GM12875 (cell line): ENCODE data around the gene RNASET2.

Experiments
- H3K4me3 ChIP-seq: one replicate; pipeline ENCODE4 v1.5.1; 2011; ENCODE audit warnings: low read depth, low read length, control low read depth
- TF ChIP-seq, protein P1 (sequence below): IDR thresholded peaks from 2 replicates; pipeline ENCODE4 v1.5.1; 2011; ENCODE audit warnings: low read depth, mild to moderate bottlenecking, control low read depth, inconsistent platforms, low read length, moderate library complexity, borderline replicate concordance; ENCODE audit not compliant: insufficient read depth

RNASET2 gene

GRCh38 chr6:166957087-166957804, 896 bp upstream of the RNASET2 start:
- peak overlapping the region; percentile 73 for H3K4me3 ChIP-seq
- TF ChIP-seq, protein P1, sequence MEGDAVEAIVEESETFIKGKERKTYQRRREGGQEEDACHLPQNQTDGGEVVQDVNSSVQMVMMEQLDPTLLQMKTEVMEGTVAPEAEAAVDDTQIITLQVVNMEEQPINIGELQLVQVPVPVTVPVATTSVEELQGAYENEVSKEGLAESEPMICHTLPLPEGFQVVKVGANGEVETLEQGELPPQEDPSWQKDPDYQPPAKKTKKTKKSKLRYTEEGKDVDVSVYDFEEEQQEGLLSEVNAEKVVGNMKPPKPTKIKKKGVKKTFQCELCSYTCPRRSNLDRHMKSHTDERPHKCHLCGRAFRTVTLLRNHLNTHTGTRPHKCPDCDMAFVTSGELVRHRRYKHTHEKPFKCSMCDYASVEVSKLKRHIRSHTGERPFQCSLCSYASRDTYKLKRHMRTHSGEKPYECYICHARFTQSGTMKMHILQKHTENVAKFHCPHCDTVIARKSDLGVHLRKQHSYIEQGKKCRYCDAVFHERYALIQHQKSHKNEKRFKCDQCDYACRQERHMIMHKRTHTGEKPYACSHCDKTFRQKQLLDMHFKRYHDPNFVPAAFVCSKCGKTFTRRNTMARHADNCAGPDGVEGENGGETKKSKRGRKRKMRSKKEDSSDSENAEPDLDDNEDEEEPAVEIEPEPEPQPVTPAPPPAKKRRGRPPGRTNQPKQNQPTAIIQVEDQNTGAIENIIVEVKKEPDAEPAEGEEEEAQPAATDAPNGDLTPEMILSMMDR = no peak

DNA sequence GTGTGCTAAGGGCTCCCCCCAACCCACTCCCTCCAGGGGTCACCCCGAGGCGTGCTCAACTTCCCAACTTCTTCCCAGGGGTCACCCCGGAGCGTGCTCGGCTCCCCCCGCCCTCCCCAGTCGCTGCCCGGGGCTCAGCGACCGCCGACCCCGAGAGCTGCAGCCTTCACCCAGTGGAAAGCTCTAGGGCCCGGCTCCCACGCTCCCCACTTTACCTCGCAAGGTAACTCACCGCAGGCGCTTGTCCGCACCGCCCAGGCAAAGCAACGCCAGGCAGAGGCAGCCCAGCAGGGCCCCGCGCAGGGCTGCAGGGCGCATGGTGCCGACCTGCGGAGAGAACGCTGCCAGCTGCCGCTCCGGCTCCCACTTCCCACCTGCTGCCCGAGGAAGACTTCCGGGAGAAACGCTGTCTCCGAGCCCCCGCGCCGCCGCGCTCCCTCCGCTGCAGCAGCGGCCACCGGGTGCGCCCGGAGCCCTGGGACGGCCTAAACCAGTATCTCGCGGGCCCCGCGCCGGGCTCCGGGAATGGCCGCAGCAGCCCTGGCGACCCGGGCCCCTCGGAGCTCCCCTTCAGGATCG, 396 bp downstream of the RNASET2 start:
- TF ChIP-seq, protein P1 = no peak
- H3K4me3 ChIP-seq = peak overlapping the region; percentile 73

DNA sequence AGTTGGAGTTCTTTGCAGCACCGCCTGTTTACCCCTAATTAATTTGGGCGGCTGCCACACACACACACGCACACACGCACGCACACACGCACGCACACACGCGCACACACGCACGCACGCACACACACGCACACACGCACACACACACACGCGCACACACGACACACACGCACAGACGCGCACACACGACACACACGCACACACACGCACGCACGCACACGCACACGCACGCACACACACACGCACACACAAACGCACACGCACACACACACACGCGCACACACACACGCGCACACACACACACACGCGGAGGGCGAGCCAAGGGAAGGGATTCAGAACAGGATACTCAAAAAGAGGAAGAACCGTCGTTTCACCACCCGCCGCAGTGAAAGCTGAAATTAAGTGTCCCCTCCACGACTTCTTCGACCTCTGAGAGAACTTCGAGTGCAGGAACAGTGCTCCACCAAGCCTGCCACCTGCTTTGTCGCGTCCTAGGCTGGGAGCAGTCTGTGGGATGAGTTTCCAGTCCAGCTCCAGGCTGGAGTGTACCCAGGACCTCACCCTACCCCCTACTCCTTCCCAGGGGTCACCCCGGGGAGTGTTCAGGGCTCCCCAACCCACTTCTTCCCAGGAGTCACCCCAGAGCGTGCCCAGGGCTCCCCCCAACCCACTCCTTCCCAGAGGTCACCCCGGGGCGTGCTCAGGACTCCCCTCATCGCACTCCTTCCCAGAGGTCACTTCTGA, 1.1 kb downstream of the RNASET2 start:
- peak overlapping the region; percentile 73 for H3K4me3 ChIP-seq
- TF ChIP-seq, protein P1 = no peak

DNA sequence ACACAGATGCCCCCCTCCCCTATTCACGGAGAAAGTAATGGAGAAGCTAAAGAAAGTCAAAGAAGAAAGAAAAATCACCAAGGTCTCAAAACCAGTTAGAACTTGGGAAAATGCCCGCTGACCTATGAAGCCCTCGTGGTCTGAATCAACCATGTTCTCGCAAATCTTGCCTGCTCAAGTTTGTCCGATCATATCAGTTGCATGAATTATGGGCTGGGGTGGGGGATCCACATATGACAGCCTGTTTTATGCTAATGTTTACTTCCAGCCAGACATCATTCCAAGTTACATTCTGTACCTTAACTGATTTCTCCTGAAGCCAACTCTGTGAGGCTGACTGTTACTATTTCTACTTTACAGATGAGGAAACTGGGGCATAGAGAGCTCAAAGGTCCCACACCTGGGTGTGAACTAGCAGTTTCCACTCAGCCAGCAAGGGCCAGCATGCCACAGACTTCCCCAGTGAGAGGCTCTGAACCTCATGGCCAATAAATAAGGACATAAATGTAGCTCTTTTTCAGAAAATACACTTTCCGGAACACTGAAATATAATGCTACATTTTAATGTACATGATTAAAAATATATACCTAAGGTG, 2.1 kb downstream of the RNASET2 start:
- TF ChIP-seq, protein P1 = no peak
- H3K4me3 ChIP-seq = no peak overlapping the region

DNA sequence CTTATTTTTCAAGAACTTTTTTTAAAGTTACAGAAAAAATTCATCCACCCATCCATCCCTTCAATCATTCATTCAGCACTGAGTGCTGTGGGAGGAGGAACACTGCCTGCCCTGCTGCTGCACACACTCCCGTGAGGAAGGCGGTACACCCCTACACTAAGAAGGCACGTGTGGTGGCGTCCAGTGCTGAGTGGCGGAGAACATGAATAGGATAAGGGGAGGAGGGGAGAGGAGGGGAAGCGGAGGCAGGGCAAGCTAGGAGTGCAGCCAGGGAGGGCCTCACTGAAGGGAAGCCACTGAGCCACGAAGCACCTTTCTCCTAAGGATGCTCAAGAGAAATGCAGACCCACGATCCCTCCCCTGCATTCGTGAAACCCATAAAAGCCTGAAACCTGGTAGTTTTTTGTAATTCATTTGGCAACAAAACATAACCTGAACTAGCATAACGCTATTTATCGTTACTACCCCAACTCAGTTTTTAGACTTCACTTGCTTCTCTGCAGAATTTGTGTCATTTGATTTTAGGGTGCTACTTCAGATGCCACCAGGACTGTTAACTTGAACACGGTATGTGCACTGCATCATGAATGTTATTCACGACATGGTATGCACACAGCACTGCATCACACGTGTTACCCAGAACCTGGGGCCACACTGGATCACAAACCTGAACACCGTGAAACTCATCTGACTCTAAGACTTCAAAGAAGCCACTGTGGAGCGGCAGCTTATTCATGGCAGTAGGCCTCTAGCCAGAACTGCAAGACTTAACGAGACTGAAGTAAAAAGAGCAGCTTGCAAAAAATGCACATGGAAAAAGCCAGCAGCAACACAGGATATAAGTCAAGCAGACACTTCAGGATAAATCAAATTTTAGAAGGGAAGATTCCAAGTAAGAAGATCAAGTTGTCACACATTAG, 3.5 kb downstream of the RNASET2 start:
- no peak overlapping the region for H3K4me3 ChIP-seq
- TF ChIP-seq, protein P1 = no peak

GRCh38 chr6:166952121-166952520, 4.2 kb downstream of the RNASET2 start:
- TF ChIP-seq, protein P1 = no peak
- no peak overlapping the region for H3K4me3 ChIP-seq
